Measurements from ENCODE around the gene PPIH.

DNA sequence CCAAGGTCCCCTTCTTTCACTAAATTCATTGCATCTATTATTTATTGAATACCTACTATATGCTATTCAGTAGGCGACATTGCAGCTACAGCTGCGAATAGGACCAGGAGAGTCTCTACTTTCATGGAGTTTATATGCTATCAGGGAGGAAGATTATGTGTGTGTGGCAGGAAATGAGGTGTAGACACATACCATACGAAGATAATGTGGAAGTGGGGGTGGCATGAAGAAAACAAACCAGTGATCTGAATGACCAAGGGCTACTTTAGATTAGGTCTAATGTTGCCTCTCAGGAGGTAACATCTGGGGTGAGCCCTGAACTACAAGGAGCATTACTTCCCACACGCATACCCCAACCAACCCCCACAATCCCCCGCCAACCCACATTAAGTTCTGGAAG, 1.0 kb upstream of the PPIH start:
- TF ChIP-seq CC2D1A (CRISPR knock-in tag; IDR thresholded peaks at IDR 0.05), result no peak
- TF ChIP-seq CTCF (CRISPR knock-in tag; IDR thresholded peaks at IDR 0.05), result no peak
- TF ChIP-seq PHF21A (CRISPR knock-in tag; IDR thresholded peaks at IDR 0.05), result no peak
- no peak for TF ChIP-seq ZNF343 (CRISPR knock-in tag; IDR thresholded peaks at IDR 0.05)
- no peak for TF ChIP-seq ZFAT (CRISPR knock-in tag; conservative IDR thresholded peaks at IDR 0.05)
- TF ChIP-seq ZSCAN31 (CRISPR knock-in tag; IDR thresholded peaks at IDR 0.05; ENCODE audit: low read depth), result no peak
- no peak for TF ChIP-seq PBX3 (CRISPR knock-in tag; IDR thresholded peaks at IDR 0.05; ENCODE audit: borderline replicate concordance)
- no peak for TF ChIP-seq POLR2A (IDR thresholded peaks at IDR 0.05; ENCODE audit: insufficient read depth in 1 of 2, low read depth in 2 of 2, low read length in 2 of 2)
- TF ChIP-seq POLR2AphosphoS2 (IDR thresholded peaks at IDR 0.05; ENCODE audit: low read depth, low read length), result no peak
- TF ChIP-seq ZNF124 (CRISPR knock-in tag; IDR thresholded peaks at IDR 0.05), result no peak
